ENCODE measurements around the gene SCAPER. TPM values are rescaled to one million over a fixed set of nuclear protein-coding genes. Genes with fewer than 3 reads are reported as not detected.
"Not testable (repeated sequence)": the region's sequence is repeated elsewhere in the genome, so short reads cannot be mapped to it uniquely, and the experiment has no call there.

Gene SCAPER
- total and polyA plus RNA-seq, 10 donors = 3.9 to 53.3 (median 34.0) TPM

DNA sequence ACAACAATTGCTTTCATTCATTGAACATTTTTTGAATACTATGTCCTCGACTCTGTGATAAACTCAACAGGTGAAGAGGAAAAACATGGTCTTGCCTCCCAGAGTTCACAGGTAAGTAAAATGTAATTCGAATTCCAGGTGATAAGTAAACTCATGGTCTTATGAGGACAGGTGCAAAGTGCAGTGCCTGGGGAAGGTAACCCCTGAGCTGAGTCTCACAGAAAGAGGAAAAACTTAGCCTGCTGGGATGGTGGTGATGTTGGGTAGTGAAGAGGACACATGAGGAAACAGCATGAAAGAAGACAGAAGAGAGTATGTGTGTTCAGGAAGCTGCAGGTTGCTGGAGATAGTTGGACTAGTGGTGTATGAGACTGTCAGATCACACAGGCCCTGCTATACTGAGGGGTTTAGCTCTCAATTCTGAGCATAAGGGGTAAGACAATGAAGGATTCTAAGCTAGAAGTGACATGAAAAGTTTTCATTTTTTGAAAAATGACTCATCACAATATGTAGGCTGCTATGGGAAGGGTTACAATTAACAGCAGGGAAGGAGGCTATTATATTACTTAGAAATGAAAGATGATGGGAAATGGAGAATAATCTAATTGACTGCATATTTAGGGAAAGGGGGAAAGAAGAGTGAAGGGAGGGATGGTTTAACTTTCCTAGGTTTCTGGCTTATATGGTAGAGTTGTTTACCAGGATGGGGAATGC is 457.3 kb downstream of the SCAPER start:
- Histone ChIP-seq H3K4me1 (no peaks in the 10 kb centered on the region), H3K4me3 (no peak overlapping the region), H3K27me3 (replicated peaks in 1 of 7) (no peaks in the 10 kb centered on the region), H3K27ac (no peak overlapping the region), H3K36me3 (no peaks in the 10 kb centered on the region), H3K9me3 (no peaks in the 10 kb centered on the region)
- DNase-seq = no peak
- TF ChIP-seq POLR2A (IDR thresholded peaks at IDR 0.05) = no peak
- no peak for TF ChIP-seq POLR2AphosphoS5 (IDR thresholded peaks at IDR 0.05)
- TF ChIP-seq CTCF (IDR thresholded peaks at IDR 0.05 in 8 of 11, conservative IDR thresholded peaks at IDR 0.05 in 3 of 11) = no peak
- 88 to 95% (median 92%) methylated on average over 2 of the region's 2 CpGs for WGBS, 5 donors
- intact Hi-C loops (cut with DNase I; ENCODE audit: low total_unique reads) = no loop called here

GRCh38 chr15:76440441-76440840 is 464.7 kb downstream of the SCAPER start:
- DNase-seq = no peak
- Histone ChIP-seq H3K9me3 (no peaks in the 10 kb centered on the region), H3K27ac (no peak overlapping the region), H3K36me3 (no peaks in the 10 kb centered on the region), H3K4me1 (no peaks in the 10 kb centered on the region), H3K4me3 (no peak overlapping the region), H3K27me3 (replicated peaks in 1 of 7) (no peaks in the 10 kb centered on the region)
- 67 to 80% (median 74%) methylated on average over 3 of the region's 3 CpGs for WGBS, 5 donors
- TF ChIP-seq POLR2AphosphoS5 (IDR thresholded peaks at IDR 0.05) (no peak), CTCF (IDR thresholded peaks at IDR 0.05 in 8 of 11, conservative IDR thresholded peaks at IDR 0.05 in 3 of 11) (no peak), POLR2A (IDR thresholded peaks at IDR 0.05) (no peak)
- intact Hi-C loops (cut with DNase I; ENCODE audit: low total_unique reads) = no loop called here

GRCh38 chr15:76439542-76439941 is 465.6 kb downstream of the SCAPER start:
- H3K9me3 ChIP-seq = no peaks in the 10 kb centered on the region
- no peak for TF ChIP-seq POLR2AphosphoS5 (IDR thresholded peaks at IDR 0.05)
- TF ChIP-seq CTCF (IDR thresholded peaks at IDR 0.05 in 8 of 11, conservative IDR thresholded peaks at IDR 0.05 in 3 of 11) = no peak
- TF ChIP-seq POLR2A (IDR thresholded peaks at IDR 0.05) = no peak
- no peaks in the 10 kb centered on the region for H3K4me1 ChIP-seq
- no peak overlapping the region for H3K4me3 ChIP-seq
- no peaks in the 10 kb centered on the region for H3K36me3 ChIP-seq
- no peak overlapping the region for H3K27ac ChIP-seq
- intact Hi-C loops (cut with DNase I; ENCODE audit: low total_unique reads) = no loop called here
- DNase-seq = no peak
- no peaks in the 10 kb centered on the region for H3K27me3 ChIP-seq (replicated peaks in 1 of 7)

- Histone ChIP-seq H3K27ac (no peak overlapping the region), H3K9me3 (no peaks in the 10 kb centered on the region), H3K4me3 (no peak overlapping the region), H3K4me1 (no peaks in the 10 kb centered on the region), H3K27me3 (replicated peaks in 1 of 7) (no peaks in the 10 kb centered on the region), H3K36me3 (peaks cover 0 to 48% (median 21%) of the 10 kb centered on the region in 6 donors)
- DNase-seq = no peak
- TF ChIP-seq POLR2AphosphoS5 (IDR thresholded peaks at IDR 0.05) = no peak
- TF ChIP-seq POLR2A (IDR thresholded peaks at IDR 0.05) = no peak
- no peak for TF ChIP-seq CTCF (IDR thresholded peaks at IDR 0.05 in 8 of 11, conservative IDR thresholded peaks at IDR 0.05 in 3 of 11)
- 15 to 25% (median 17%) methylated on average over 3 of the region's 3 CpGs for WGBS, 5 donors
- intact Hi-C loops (cut with DNase I; ENCODE audit: low total_unique reads) = no loop called here
Measured at GRCh38 chr15:76433798-76434400, 471.2 kb downstream of the SCAPER start.

DNA sequence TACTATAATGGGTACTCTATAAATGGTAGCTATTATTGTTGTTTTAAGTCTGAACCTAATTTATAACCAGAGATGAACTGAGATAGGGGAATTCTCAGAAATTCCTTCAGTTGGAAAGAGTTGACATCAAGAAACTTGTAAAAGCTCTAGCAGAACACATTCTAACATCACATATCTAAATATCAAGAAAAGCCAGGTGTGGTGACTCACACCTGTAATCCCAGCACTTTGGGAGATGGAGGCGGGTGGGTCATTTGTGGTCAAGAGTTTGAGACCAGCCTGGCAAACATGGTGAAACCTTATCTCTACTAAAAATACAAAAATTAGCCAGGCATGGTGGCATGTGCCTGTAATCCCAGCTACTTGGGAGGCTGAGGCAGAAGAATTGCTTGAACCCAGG is 472.1 kb downstream of the SCAPER start:
- peaks cover 0 to 57% (median 23%) of the 10 kb centered on the region in 6 donors for H3K36me3 ChIP-seq
- intact Hi-C loops (cut with DNase I; ENCODE audit: low total_unique reads); H3K27me3 ChIP-seq (replicated peaks in 1 of 7); H3K4me3 ChIP-seq; H3K27ac ChIP-seq; DNase-seq; H3K4me1 ChIP-seq; H3K9me3 ChIP-seq: not testable (repeated sequence)
- 95 to 100% (median 100%) methylated on average over 1 of the region's 1 CpG for WGBS, 5 donors
